Activated naive CD8-positive, alpha-beta T cell treated with anti-CD3 and anti-CD28 coated beads for 36 hours (primary cell): ENCODE measurements around the gene EDIL3. TPM values are rescaled to one million over a fixed set of nuclear protein-coding genes. Genes with fewer than 3 reads are reported as not detected.
A peak's percentile ranks its signal among the peaks of the same experiment; 100 is the strongest.

Source experiments
- DNase-seq: peaks from one replicate; pipeline ENCODE4 v3.0.0; 2021
- H3K27ac Mint-ChIP-seq: one replicate; pipeline ENCODE4 v1.8.0; 2022; ENCODE audit warnings: mild to moderate bottlenecking, moderate library complexity, mixed read lengths
- H3K27me3 Mint-ChIP-seq: one replicate; pipeline ENCODE4 v1.8.0; 2022; ENCODE audit warnings: mild to moderate bottlenecking, mixed read lengths
- H3K36me3 Mint-ChIP-seq: one replicate; pipeline ENCODE4 v1.8.0; 2021; ENCODE audit warnings: mild to moderate bottlenecking, mixed read lengths
- H3K4me1 Mint-ChIP-seq: one replicate; pipeline ENCODE4 v1.8.0; 2021; ENCODE audit warnings: mixed read lengths
- H3K4me3 Mint-ChIP-seq: one replicate; pipeline ENCODE4 v1.8.0; 2022; ENCODE audit warnings: mild to moderate bottlenecking, moderate library complexity, mixed read lengths
- H3K9me3 Mint-ChIP-seq: one replicate; pipeline ENCODE4 v1.8.0; 2022; ENCODE audit warnings: mixed read lengths
- total RNA-seq, 2 experiments: library from RNA; stranded (reverse); gene quantifications; one replicate each; pipeline ENCODE4 v1.2.3, GENCODE V29; 2021

Gene EDIL3
- total RNA-seq, 2 experiments from 2014 or later, result not detected

DNA sequence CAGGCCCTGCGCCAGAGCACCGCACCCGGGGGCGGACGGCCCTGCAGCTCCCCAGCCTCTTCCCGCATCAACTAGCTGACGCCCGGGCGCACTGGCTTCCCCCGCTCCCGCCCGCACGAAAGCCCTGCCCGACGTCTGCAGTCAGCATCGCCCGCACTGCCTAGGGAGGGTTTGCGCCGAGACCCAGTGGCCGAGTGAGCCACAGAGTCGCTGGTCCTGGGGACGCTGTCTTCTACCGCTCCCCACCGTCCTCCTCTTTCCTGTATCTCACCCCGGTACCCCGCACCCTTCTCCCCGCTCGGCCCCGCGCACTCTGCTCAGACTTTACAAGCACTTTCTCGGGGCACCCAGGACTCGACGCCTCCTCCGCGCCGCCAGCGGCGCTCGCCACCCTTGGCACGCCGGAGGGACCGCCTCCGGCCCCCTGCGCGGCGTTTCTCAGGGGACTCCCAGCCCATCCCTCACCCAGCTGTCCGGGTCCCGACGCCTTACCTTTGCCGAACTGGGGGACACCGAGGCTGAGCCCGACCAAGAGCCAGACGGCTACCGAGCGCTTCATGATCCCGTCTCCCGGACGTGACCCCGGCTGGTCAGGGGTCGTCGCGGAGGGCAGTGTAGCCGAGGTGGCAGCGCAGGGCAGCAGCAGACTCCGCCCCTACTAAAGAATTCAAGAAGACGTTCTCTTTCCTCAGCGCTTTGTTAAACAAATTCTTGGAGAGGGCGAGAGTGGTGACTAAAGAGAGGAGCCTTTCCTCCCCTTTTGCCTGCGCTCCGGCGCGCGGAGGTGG is 670 bp downstream of the EDIL3 start:
- Mint-ChIP-seq H3K27ac (no peak overlapping the region), H3K4me3 (no peak overlapping the region)
- DNase-seq, result no peak

DNA sequence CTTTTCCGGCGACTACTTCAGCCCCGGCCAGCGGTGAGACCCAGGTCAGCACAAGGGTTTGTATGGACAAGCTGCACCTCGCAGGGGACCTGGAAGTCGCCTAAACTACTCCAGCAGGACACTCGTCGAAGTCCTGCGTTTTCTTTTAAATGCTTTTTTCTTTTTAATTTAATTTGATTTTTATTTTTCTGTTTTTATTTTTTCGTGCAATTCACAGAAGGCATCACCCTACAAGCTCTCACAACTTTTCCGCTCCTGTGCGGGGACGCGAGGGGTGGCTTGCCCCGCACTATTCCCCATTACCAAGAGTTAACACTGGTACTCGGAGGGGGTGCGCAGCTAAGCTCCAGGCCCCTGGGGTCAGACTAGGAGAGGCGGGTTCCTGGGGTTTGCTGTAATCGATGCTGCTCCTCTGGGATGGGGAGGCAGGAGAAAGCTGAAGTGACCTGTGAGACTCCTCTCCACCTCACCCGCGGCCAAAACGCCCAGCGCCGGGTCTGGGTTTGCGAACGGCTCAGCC is 1.3 kb downstream of the EDIL3 start:
- H3K4me1 Mint-ChIP-seq, result peaks cover 5% of the 10 kb centered on the region
- peaks cover 2% of the 10 kb centered on the region for H3K36me3 Mint-ChIP-seq
- no peaks in the 10 kb centered on the region for H3K9me3 Mint-ChIP-seq
- H3K27me3 Mint-ChIP-seq, result peaks cover 52% of the 10 kb centered on the region
- no peak for DNase-seq
- H3K4me3 Mint-ChIP-seq, result no peak overlapping the region
- no peak overlapping the region for H3K27ac Mint-ChIP-seq

More for the DNA sequence above, 670 bp downstream of the EDIL3 start:
- no peaks in the 10 kb centered on the region for H3K9me3 Mint-ChIP-seq
- peaks cover 2% of the 10 kb centered on the region for H3K36me3 Mint-ChIP-seq
- peaks cover 52% of the 10 kb centered on the region for H3K27me3 Mint-ChIP-seq
- H3K4me1 Mint-ChIP-seq, result peaks cover 5% of the 10 kb centered on the region

DNA sequence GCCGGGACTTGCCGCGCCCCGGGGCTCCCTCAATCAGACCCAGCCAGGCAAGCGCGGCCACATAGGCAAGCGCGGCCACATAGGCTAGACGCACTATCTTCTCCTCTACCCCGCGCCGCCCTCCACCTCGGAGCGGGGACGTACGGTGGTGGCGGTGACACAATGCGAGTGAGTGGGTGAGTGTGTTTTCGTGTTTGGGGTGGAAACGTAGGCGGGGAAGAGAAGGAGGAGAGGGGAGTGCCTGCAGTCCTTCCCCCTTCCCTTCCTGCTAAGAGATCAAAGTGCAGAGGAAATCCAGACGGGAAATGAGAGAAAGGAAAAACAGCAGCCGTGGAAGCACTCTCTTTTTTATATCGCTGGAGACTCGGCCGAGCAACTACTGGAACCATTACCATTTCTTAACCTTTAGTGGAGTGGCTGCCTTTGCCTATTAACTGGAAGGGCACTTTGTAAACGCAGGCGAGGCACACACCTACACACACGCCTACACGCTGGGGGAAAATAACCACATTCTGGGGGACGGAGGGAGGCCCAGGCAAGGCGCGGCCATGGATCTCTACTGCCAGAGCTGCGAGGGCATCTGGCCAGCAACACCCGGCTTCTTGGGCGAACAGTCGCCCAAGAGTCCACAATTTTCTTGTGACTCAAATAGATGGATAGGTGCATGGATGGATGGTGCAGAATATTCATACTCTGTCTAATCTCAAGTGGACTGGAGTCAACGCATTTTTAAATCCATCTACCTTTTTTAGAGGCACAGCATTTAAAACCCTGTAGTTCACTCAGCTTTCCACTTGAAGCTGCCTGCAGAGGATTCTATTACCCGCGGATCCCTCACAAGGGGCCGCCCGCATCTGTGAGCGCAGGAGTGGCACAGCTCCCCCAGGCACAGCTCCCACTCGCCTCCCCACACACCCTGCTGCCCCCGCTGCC is 2.1 kb downstream of the EDIL3 start:
- Mint-ChIP-seq H3K4me1 (peaks cover 5% of the 10 kb centered on the region), H3K36me3 (peaks cover 2% of the 10 kb centered on the region), H3K9me3 (no peaks in the 10 kb centered on the region), H3K4me3 (no peak overlapping the region), H3K27ac (no peak overlapping the region), H3K27me3 (peaks cover 52% of the 10 kb centered on the region)
- peak; percentile 7 for DNase-seq

GRCh38 chr5:84381502-84382362 is 2.9 kb downstream of the EDIL3 start:
- no peak overlapping the region for H3K27ac Mint-ChIP-seq
- H3K9me3 Mint-ChIP-seq, result no peaks in the 10 kb centered on the region
- peaks cover 49% of the 10 kb centered on the region for H3K27me3 Mint-ChIP-seq
- H3K36me3 Mint-ChIP-seq, result peaks cover 2% of the 10 kb centered on the region
- H3K4me1 Mint-ChIP-seq, result peaks cover 5% of the 10 kb centered on the region
- DNase-seq, result no peak
- H3K4me3 Mint-ChIP-seq, result no peak overlapping the region

GRCh38 chr5:84379749-84380148 is 4.9 kb downstream of the EDIL3 start:
- Mint-ChIP-seq H3K4me3 (no peak overlapping the region), H3K27me3 (peaks cover 31% of the 10 kb centered on the region), H3K36me3 (no peaks in the 10 kb centered on the region), H3K4me1 (peaks cover 5% of the 10 kb centered on the region), H3K9me3 (no peaks in the 10 kb centered on the region), H3K27ac (no peak overlapping the region)
- DNase-seq, result no peak

- H3K27me3 Mint-ChIP-seq, result peaks cover 25% of the 10 kb centered on the region
- H3K4me1 Mint-ChIP-seq, result peaks cover 5% of the 10 kb centered on the region
- H3K36me3 Mint-ChIP-seq, result no peaks in the 10 kb centered on the region
- no peaks in the 10 kb centered on the region for H3K9me3 Mint-ChIP-seq
- DNase-seq, result no peak
- H3K27ac Mint-ChIP-seq, result no peak overlapping the region
- H3K4me3 Mint-ChIP-seq, result no peak overlapping the region
Measured at GRCh38 chr5:84378961-84379360, 5.7 kb downstream of the EDIL3 start.

- H3K4me3 Mint-ChIP-seq, result no peak overlapping the region
- no peaks in the 10 kb centered on the region for H3K36me3 Mint-ChIP-seq
- H3K27ac Mint-ChIP-seq, result no peak overlapping the region
- peaks cover 20% of the 10 kb centered on the region for H3K27me3 Mint-ChIP-seq
- H3K4me1 Mint-ChIP-seq, result peaks cover 5% of the 10 kb centered on the region
- H3K9me3 Mint-ChIP-seq, result no peaks in the 10 kb centered on the region
- no peak for DNase-seq
Measured at GRCh38 chr5:84378420-84378819, 6.3 kb downstream of the EDIL3 start.

- DNase-seq, result no peak
- Mint-ChIP-seq H3K27me3 (no peaks in the 10 kb centered on the region), H3K27ac (no peak overlapping the region), H3K4me3 (no peak overlapping the region), H3K36me3 (no peaks in the 10 kb centered on the region), H3K9me3 (peaks cover 2% of the 10 kb centered on the region), H3K4me1 (no peaks in the 10 kb centered on the region)
Measured at GRCh38 chr5:84376346-84376745, 8.3 kb downstream of the EDIL3 start.

DNA sequence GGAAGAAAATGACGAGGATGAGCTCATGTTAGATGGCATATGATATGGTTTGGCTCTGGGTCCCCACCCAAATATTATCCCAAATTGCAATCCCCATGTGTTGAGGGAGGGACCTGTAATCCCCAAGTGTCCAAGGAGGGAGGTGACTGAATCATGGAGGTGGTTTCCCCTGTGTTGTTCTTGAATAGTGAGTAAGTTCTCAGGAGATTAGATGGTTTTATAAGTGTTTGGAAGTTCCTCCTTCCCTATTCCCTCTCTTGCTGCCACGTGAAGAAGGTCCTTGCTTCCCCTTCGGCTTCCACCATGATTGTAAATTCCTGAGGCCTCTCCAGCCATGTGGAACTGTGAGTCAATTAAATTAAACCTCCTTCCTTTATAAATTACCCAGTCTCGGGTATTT is 10.1 kb downstream of the EDIL3 start:
- no peaks in the 10 kb centered on the region for H3K36me3 Mint-ChIP-seq
- H3K9me3 Mint-ChIP-seq, result peaks cover 2% of the 10 kb centered on the region
- H3K4me1 Mint-ChIP-seq, result no peaks in the 10 kb centered on the region
- H3K27ac Mint-ChIP-seq, result no peak overlapping the region
- H3K27me3 Mint-ChIP-seq, result no peaks in the 10 kb centered on the region
- no peak for DNase-seq
- no peak overlapping the region for H3K4me3 Mint-ChIP-seq

- Mint-ChIP-seq H3K36me3 (no peaks in the 10 kb centered on the region), H3K4me3 (no peak overlapping the region), H3K9me3 (peaks cover 2% of the 10 kb centered on the region), H3K27ac (no peak overlapping the region), H3K4me1 (no peaks in the 10 kb centered on the region), H3K27me3 (peaks cover 4% of the 10 kb centered on the region)
- DNase-seq, result no peak
Measured at GRCh38 chr5:84373506-84373905, 11.2 kb downstream of the EDIL3 start.

DNA sequence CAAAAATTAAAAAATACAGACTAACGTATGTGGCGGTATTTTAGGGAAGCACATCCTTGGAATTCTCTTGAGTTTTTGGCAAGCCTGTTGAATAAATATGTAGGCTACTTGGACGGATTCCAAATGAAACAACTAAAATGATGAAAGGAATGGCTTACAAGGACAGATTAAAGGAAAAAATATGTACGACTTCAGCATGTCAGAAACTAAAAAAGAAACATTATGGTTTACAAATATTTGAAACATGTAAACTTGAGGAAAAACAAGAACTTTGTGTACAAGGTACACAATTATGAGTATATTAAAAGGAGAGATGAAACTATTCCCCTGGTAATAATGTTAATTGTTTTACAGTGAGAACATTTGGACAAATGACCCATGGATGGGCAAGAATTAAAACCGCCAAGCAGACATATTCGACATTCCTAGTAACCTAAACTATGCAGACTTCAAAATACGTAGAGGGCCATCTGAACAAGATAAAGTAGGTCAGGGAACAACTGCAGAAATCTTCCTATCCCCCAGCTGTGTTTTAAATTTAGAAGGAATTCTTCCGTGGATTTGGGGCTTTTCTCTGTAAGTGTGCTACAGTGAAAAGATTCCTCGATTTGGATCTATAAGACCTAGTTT is 12.5 kb downstream of the EDIL3 start:
- Mint-ChIP-seq H3K9me3 (peaks cover 2% of the 10 kb centered on the region), H3K4me3 (no peak overlapping the region), H3K36me3 (no peaks in the 10 kb centered on the region), H3K27ac (no peak overlapping the region), H3K4me1 (no peaks in the 10 kb centered on the region), H3K27me3 (peaks cover 5% of the 10 kb centered on the region)
- no peak for DNase-seq

DNA sequence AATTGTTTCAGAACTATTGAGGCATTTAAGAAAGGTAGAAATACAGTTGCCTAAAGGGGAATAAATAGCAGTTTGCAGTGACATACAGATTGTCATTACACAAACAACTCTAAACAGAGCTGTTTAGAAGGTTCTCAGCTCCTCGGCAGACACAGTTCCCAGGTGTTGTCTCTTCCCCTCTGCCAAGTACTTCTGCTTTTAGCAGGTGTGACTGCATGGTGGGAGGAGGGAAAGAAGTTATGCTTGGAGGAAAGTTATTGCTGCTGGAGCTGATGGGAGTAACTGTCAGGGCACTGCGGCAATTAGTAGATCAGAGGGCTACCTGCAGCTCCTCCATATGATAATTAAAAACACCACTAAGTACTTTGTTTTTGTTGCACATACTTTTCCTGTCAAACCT is 14.5 kb downstream of the EDIL3 start:
- peaks cover 5% of the 10 kb centered on the region for H3K27me3 Mint-ChIP-seq
- no peak overlapping the region for H3K4me3 Mint-ChIP-seq
- H3K36me3 Mint-ChIP-seq, result no peaks in the 10 kb centered on the region
- H3K27ac Mint-ChIP-seq, result no peak overlapping the region
- peaks cover 2% of the 10 kb centered on the region for H3K9me3 Mint-ChIP-seq
- no peaks in the 10 kb centered on the region for H3K4me1 Mint-ChIP-seq
- no peak for DNase-seq

- H3K27me3 Mint-ChIP-seq, result peaks cover 5% of the 10 kb centered on the region
- H3K4me3 Mint-ChIP-seq, result no peak overlapping the region
- H3K27ac Mint-ChIP-seq, result no peak overlapping the region
- no peaks in the 10 kb centered on the region for H3K4me1 Mint-ChIP-seq
- no peaks in the 10 kb centered on the region for H3K36me3 Mint-ChIP-seq
- DNase-seq, result no peak
- H3K9me3 Mint-ChIP-seq, result no peaks in the 10 kb centered on the region
Measured at GRCh38 chr5:84364043-84364442, 20.6 kb downstream of the EDIL3 start.

- Mint-ChIP-seq H3K4me3 (no peak overlapping the region), H3K27ac (no peak overlapping the region), H3K27me3 (no peaks in the 10 kb centered on the region), H3K4me1 (no peaks in the 10 kb centered on the region), H3K9me3 (no peaks in the 10 kb centered on the region), H3K36me3 (no peaks in the 10 kb centered on the region)
- no peak for DNase-seq
Measured at GRCh38 chr5:84362061-84362720, 22.5 kb downstream of the EDIL3 start.
